Measurements from ENCODE around the gene CD164. TPM values are rescaled to one million over a fixed set of nuclear protein-coding genes. Genes with fewer than 3 reads are reported as not detected.

CD164 gene
- total RNA-seq, 4 donors from 2014 or later: 64.0 to 314 (median 182) TPM

DNA sequence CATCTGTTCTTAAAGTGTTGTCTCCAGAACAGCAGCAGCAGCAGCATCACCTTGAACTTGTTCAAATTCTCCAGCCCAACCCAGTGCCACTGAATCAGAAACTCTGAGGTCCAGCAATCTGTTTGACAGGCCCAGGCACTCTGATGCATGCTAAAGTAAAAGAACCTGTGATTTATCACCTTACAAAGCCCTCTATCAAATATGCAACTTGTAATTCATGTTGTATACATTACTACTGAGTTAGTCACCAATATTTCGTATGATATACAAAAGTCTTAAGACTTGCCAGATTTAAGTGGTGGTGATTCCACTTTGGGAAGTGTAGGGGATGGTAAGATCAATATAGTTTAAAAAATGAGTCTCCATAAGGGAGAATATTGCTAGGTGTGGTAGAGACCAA is 6.0 kb upstream of the CD164 start:
- Histone ChIP-seq H3K4me1 (no peaks in the 10 kb centered on the region), H3K36me3 (no peaks in the 10 kb centered on the region), H3K27ac (no peak overlapping the region), H3K27me3 (no peaks in the 10 kb centered on the region), H3K4me3 (no peak overlapping the region), H3K9me3 (no peaks in the 10 kb centered on the region)
- intact Hi-C loops (cut with DNase I; ENCODE audit: low total_unique reads): loop anchor here (10.0 kb wide), 1 partner anchor 67 kb away; the partner anchor contains the start of gene MICAL1
- no peak for TF ChIP-seq CTCF (IDR thresholded peaks at IDR 0.05)
- no peak for TF ChIP-seq POLR2A (IDR thresholded peaks at IDR 0.05)
- no peak for DNase-seq

GRCh38 chr6:109383438-109383940 is 1.2 kb upstream of the CD164 start:
- intact Hi-C loops (cut with DNase I; ENCODE audit: low total_unique reads): loop anchor here (10.0 kb wide), 1 partner anchor 71 kb away; the partner anchor contains the start of gene MICAL1
- H3K4me3 ChIP-seq: peak overlapping the region; percentile 75 to 91
- no peaks in the 10 kb centered on the region for H3K36me3 ChIP-seq
- TF ChIP-seq CTCF (IDR thresholded peaks at IDR 0.05) (no peak), POLR2A (IDR thresholded peaks at IDR 0.05) (no peak)
- H3K27me3 ChIP-seq: no peaks in the 10 kb centered on the region
- no peaks in the 10 kb centered on the region for H3K4me1 ChIP-seq
- peak overlapping the region; percentile 97 to 100 for H3K27ac ChIP-seq
- H3K9me3 ChIP-seq: no peaks in the 10 kb centered on the region
- no peak for DNase-seq

DNA sequence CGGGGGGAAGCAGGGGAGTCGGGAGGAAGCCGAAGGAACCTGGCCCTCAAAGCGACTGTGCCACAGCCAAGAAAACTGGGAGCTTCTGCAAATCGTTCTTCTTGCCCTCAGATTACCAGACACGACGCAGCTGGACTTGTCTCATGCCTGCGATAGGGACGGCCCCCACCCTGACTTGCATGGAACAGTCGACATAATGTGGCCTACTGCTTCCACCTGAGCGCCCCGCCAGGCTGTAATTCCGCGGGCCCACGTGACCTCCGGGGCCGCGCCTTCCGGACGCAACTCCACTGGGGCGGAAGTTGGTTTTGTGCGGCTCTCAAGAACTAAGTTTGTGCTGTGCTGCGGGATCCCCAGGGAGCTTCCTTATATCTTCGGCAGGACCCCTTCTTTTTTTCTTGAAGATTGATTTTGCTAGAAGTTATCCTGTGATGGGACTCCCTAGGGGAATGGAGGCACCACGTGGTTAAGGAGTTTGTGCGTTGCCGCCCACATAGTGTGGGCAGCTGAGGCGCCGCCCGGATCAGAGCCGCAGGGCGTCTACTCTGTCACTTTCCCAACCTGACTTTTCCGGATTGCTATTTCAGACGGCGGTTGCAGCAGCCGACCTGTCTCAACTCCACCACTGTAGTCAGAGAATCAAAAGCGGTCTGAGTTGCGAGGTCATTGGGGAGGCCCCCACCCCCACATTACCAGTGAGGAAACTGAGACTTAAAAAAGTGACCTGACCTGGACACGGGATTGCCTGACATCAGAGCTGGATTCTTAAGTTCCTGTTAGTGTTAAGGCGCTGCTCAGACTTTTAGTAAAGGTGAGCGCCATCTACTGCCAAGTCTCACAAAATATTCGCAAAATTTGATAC is 540 bp upstream of the CD164 start:
- peak; percentile 92 for DNase-seq
- Histone ChIP-seq H3K4me3 (peak overlapping the region; percentile 75 to 91), H3K27ac (peak overlapping the region; percentile 97 to 100), H3K36me3 (no peaks in the 10 kb centered on the region), H3K4me1 (no peaks in the 10 kb centered on the region), H3K27me3 (no peaks in the 10 kb centered on the region), H3K9me3 (no peaks in the 10 kb centered on the region)
- TF ChIP-seq POLR2A (IDR thresholded peaks at IDR 0.05) (peak in 1 of 2 donors; percentile 9), CTCF (IDR thresholded peaks at IDR 0.05) (peak; percentile 46 to 60 (median 57))
- intact Hi-C loops (cut with DNase I; ENCODE audit: low total_unique reads): loop anchor here (10.0 kb wide), 1 partner anchor 72 kb away; the partner anchor contains the start of gene MICAL1

DNA sequence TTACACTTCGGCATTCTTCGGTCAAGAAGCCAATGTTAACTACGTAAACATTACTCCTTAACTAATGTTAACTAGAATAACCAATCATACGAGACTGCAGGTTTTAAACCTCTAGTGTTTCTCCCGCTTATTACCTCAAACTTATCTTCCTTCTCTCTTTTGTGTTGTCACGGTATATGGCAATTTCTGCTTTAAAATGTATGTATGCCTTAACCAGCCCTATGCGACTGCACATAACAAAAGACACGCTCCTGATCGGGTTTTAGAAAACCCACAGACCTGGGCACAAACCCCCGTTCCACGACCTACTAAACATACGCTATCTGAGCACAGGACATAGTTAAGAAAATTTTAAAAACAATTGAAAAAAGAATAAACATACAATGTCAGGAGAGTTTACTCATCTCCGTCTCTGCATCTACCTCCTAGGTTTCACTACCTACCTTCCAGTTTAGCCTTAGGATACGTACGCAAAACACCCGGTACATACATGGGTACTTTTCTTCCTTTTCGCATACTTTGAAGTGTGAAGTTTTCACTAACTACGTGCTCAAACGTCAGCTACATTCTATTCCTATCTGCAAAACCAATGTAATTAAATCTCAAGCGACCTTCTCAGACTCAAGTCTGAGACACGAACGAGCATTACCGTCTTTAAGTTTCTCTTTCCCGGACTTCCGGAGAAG is 1.1 kb downstream of the CD164 start:
- Histone ChIP-seq H3K4me3 (peak overlapping the region; percentile 75 to 91), H3K36me3 (no peaks in the 10 kb centered on the region), H3K9me3 (no peaks in the 10 kb centered on the region), H3K27ac (peak overlapping the region; percentile 97 to 100), H3K4me1 (no peaks in the 10 kb centered on the region), H3K27me3 (no peaks in the 10 kb centered on the region)
- DNase-seq: no peak
- TF ChIP-seq CTCF (IDR thresholded peaks at IDR 0.05): no peak
- TF ChIP-seq POLR2A (IDR thresholded peaks at IDR 0.05): no peak
- intact Hi-C loops (cut with DNase I; ENCODE audit: low total_unique reads): loop anchor here (10.0 kb wide), 1 partner anchor 74 kb away; the partner anchor contains the start of gene MICAL1
